ENCODE results near the gene P2RY14.

GRCh38 chr3:151278230-151278629 lies at the start of gene P2RY14:
- TF ChIP-seq, protein P1, sequence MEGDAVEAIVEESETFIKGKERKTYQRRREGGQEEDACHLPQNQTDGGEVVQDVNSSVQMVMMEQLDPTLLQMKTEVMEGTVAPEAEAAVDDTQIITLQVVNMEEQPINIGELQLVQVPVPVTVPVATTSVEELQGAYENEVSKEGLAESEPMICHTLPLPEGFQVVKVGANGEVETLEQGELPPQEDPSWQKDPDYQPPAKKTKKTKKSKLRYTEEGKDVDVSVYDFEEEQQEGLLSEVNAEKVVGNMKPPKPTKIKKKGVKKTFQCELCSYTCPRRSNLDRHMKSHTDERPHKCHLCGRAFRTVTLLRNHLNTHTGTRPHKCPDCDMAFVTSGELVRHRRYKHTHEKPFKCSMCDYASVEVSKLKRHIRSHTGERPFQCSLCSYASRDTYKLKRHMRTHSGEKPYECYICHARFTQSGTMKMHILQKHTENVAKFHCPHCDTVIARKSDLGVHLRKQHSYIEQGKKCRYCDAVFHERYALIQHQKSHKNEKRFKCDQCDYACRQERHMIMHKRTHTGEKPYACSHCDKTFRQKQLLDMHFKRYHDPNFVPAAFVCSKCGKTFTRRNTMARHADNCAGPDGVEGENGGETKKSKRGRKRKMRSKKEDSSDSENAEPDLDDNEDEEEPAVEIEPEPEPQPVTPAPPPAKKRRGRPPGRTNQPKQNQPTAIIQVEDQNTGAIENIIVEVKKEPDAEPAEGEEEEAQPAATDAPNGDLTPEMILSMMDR (conservative IDR thresholded peaks at IDR 0.05): no peak
- TF ChIP-seq ZFX (IDR thresholded peaks at IDR 0.05): no peak

Measured in C4-2B (cell line).